Measurements from ENCODE around the gene SRGN.

SRGN gene

DNA sequence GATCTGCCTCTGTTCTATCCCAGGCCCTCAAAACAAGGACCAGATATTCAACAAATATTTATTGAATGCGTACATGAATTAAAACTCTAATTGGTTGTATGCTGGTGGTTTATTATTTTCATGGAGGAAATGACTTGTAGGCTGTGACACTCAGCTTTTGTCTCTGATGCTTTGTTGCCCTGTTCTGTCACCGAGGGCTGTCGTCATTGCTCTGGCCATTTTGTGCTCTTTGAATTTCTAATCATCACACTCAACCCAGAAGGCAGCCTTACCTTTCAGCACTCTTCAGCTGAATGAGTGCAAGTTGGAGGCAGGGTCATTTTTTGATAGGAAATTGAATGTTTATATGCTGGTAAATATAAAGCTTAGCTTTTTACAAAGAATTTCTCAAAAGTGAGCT lies 14.5 kb downstream of the SRGN start:
- no peak overlapping the region for H3K27ac ChIP-seq

DNA sequence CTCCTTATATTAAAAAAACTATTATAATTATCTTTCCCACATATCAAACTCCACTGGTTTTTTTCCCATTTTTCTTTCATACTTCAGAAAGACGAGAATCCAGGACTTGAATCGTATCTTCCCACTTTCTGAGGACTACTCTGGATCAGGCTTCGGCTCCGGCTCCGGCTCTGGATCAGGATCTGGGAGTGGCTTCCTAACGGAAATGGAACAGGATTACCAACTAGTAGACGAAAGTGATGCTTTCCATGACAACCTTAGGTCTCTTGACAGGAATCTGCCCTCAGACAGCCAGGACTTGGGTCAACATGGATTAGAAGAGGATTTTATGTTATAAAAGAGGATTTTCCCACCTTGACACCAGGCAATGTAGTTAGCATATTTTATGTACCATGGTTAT lies 15.9 kb downstream of the SRGN start:
- TF ChIP-seq, protein P1, sequence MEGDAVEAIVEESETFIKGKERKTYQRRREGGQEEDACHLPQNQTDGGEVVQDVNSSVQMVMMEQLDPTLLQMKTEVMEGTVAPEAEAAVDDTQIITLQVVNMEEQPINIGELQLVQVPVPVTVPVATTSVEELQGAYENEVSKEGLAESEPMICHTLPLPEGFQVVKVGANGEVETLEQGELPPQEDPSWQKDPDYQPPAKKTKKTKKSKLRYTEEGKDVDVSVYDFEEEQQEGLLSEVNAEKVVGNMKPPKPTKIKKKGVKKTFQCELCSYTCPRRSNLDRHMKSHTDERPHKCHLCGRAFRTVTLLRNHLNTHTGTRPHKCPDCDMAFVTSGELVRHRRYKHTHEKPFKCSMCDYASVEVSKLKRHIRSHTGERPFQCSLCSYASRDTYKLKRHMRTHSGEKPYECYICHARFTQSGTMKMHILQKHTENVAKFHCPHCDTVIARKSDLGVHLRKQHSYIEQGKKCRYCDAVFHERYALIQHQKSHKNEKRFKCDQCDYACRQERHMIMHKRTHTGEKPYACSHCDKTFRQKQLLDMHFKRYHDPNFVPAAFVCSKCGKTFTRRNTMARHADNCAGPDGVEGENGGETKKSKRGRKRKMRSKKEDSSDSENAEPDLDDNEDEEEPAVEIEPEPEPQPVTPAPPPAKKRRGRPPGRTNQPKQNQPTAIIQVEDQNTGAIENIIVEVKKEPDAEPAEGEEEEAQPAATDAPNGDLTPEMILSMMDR (conservative IDR thresholded peaks at IDR 0.05) = no peak
- no peak for TF ChIP-seq ZFX (IDR thresholded peaks at IDR 0.05)

More for the DNA sequence above, 14.5 kb downstream of the SRGN start:
- no peak for TF ChIP-seq ZFX (IDR thresholded peaks at IDR 0.05)
- TF ChIP-seq, protein P1 (conservative IDR thresholded peaks at IDR 0.05) = no peak

GRCh38 chr10:69104994-69105790 lies 17.3 kb downstream of the SRGN start:
- TF ChIP-seq ZFX (IDR thresholded peaks at IDR 0.05) = no peak
- TF ChIP-seq, protein P1 (conservative IDR thresholded peaks at IDR 0.05) = no peak
- no peak overlapping the region for H3K27ac ChIP-seq

More for the DNA sequence above, 15.9 kb downstream of the SRGN start:
- H3K27ac ChIP-seq = no peak overlapping the region

DNA sequence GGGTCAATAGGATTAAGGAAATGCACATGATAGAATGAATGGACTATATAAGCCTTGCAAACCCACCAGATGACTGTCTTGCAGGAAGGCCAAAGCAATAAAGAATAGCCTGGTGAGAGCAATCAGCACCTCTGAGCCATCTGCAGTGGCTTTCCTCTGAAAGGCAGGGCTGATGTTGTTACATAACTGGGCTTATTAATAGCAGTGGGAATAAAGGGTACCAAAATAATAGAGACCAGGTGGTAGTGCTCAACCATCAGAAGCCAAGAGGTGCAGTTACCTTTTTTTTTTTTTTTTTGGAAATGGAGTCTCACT lies 19.2 kb downstream of the SRGN start:
- H3K27ac ChIP-seq = no peak overlapping the region
- TF ChIP-seq ZFX (IDR thresholded peaks at IDR 0.05) = no peak
- TF ChIP-seq, protein P1 (conservative IDR thresholded peaks at IDR 0.05) = no peak

DNA sequence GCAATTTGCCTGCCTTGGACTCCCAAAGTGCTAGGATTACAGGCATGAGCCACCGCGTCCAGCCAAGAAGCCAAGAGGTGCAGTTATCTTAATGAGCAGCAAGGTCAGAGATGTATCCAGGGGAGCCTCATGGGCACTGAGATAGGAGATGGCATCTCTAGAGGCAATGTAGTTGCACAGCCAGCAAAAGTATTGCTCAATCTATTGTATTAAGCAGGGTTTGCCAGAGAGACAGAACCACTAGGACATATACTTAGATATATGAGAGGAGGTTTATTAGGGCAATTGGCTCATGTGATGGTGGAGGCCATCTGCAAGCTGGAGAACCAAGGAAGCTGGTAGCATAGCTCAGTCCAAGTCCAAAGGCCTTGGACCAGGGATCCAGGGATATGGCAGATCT lies 19.8 kb downstream of the SRGN start:
- H3K27ac ChIP-seq = no peak overlapping the region
- TF ChIP-seq ZFX (IDR thresholded peaks at IDR 0.05) = no peak
- TF ChIP-seq, protein P1 (conservative IDR thresholded peaks at IDR 0.05) = no peak

GRCh38 chr10:69119896-69120295 lies 32.0 kb downstream of the SRGN start:
- no peak overlapping the region for H3K27ac ChIP-seq
- no peak for TF ChIP-seq ZFX (IDR thresholded peaks at IDR 0.05)
- TF ChIP-seq, protein P1 (conservative IDR thresholded peaks at IDR 0.05) = no peak

- peak overlapping the region; percentile 87 for H3K27ac ChIP-seq
- TF ChIP-seq, protein P1 (conservative IDR thresholded peaks at IDR 0.05) = no peak
- no peak for TF ChIP-seq ZFX (IDR thresholded peaks at IDR 0.05)
Observed at GRCh38 chr10:69123306-69123746, 35.4 kb downstream of the SRGN start.

All from C4-2B (cell line).